ENCODE data around the gene TCF7L2.

The TCF7L2 gene

DNA sequence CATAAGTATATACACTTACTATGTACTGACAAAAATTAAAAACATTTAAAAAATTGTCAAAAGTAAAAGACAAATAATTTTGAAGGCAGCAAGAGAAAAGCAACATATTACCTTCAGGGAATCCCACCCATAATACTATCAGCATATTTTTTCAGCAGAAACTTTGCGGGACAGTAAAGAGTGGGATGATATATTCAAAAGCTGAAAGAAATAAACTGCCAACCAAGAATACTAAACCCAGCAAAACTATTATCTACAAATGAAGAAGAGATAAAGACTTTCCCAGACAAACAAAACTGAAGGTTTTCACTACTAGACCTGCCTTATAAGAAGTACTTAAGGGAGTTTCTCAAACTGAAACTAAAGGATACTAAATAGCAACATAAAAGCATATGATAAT, 257.9 kb downstream of the TCF7L2 start:
- no peak for DNase-seq

DNA sequence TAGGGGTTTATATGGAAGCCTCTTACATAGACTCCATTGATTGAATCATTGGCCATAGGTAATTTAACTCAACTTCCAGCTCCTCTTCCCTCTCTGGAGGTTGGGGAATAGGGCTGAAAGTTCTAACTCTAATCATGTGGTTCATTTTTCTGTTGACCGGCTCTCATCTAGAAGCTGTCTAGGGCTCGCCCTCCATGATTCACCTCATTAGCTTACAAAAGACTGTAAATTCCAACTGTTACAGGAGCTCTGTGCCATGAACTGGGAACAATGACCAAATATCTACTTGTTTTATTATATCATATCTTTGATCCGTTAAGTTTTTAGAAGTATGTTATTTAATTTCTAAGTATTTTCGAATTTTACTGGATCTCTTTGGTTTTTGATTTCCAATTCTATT, 263.0 kb downstream of the TCF7L2 start:
- no peak for DNase-seq

DNA sequence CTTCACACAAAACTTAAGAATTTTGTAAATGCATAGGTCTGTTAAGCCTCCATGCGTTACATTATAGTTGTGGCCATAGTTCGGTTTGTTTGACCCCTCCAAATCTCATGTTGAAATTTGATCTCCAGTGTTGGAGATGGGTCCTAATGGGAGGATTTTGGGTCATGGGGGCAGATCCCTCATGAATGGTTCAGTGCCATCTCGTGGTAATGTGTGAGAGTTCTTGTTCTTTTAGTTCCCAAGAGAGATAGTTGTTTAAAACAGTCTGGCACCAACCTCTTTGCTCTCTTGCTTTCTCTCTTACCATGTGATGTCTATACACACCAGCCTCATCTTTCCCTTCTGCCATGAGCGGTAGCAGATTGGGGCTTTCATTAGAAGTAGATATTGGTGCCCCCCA, 264.3 kb downstream of the TCF7L2 start:
- no peak for DNase-seq

DNA sequence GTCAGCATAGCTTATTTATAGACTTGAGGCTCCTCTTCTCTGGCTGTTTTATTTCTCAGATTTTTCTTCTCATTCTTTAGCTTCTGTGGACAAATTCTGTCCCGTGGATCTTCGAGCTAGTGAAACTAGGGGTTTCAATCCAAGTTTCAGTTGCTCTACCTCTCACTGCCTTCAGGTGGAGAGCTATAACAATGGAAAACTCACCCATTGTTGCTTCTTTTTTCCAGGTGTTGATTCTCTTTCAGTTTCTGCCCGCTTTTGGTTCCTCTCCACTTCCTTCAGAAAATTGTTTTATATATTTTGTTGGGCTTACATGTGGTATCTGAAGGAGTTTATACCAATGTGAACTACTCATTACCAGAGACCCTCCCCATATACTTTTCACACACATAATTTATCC, 266.1 kb downstream of the TCF7L2 start:
- no peak for DNase-seq

Data from NCI-H1048 (cell line).